ENCODE results near the gene ZFHX3. TPM values are rescaled to one million over a fixed set of nuclear protein-coding genes. Genes with fewer than 3 reads are reported as not detected.

ZFHX3 gene
- total RNA-seq, 4 donors from 2014 or later: 19.7 to 70.4 (median 34.6) TPM

- TF ChIP-seq CTCF (IDR thresholded peaks at IDR 0.05; ENCODE audit: low read depth): no peak
These were observed 214.0 kb downstream of the ZFHX3 start for GRCh38 chr16:72833969-72834368.

- no peak for TF ChIP-seq CTCF (IDR thresholded peaks at IDR 0.05; ENCODE audit: low read depth)
These were observed 214.4 kb downstream of the ZFHX3 start for GRCh38 chr16:72833482-72833881.

GRCh38 chr16:72832621-72833248 is 215.2 kb downstream of the ZFHX3 start:
- no peak for TF ChIP-seq CTCF (IDR thresholded peaks at IDR 0.05; ENCODE audit: low read depth)

- no peak for TF ChIP-seq CTCF (IDR thresholded peaks at IDR 0.05; ENCODE audit: low read depth)
These were observed 217.8 kb downstream of the ZFHX3 start for GRCh38 chr16:72829846-72830775.

- no peak for TF ChIP-seq CTCF (IDR thresholded peaks at IDR 0.05; ENCODE audit: low read depth)
These were observed 220.1 kb downstream of the ZFHX3 start for GRCh38 chr16:72827866-72828265.

- TF ChIP-seq CTCF (IDR thresholded peaks at IDR 0.05; ENCODE audit: low read depth): no peak
These were observed 221.9 kb downstream of the ZFHX3 start for GRCh38 chr16:72825912-72826621.

- TF ChIP-seq CTCF (IDR thresholded peaks at IDR 0.05; ENCODE audit: low read depth): no peak
These were observed 223.2 kb downstream of the ZFHX3 start for GRCh38 chr16:72824761-72825160.
